Mesenchymal stem cell (in vitro differentiated cells and primary cell): ENCODE results near the gene IFT122.

ENCODE experiments used
- DNase-seq: peaks from one replicate; pipeline ENCODE4 v3.0.0-alpha.2; 2013
- H2AFZ ChIP-seq: one replicate; pipeline ENCODE4 v1.6.1; 2013; ENCODE audit warnings: low read depth, mild to moderate bottlenecking, control low read depth, inconsistent platforms, low read length, moderate library complexity
- H2AK5ac ChIP-seq: 2 replicates; pipeline ENCODE4 v1.6.1; 2013; ENCODE audit warnings: low read length, moderate library complexity, mild to moderate bottlenecking, inconsistent platforms; ENCODE audit not compliant: severe bottlenecking
- H2BK120ac ChIP-seq: one replicate; pipeline ENCODE4 v1.6.1; 2013; ENCODE audit warnings: low read depth, mild to moderate bottlenecking, inconsistent platforms, low read length, moderate library complexity
- H2BK12ac ChIP-seq, 2 experiments: one replicate each; pipeline ENCODE4 v1.6.1; 2013; ENCODE audit warnings: inconsistent platforms in 2 of 2, low read length in 2 of 2, mild to moderate bottlenecking in 2 of 2, moderate library complexity in 2 of 2, control low read depth in 1 of 2
- H2BK15ac ChIP-seq: one replicate; pipeline ENCODE4 v1.6.1; 2013; ENCODE audit warnings: mild to moderate bottlenecking, low read depth, inconsistent platforms; ENCODE audit not compliant: poor library complexity, severe bottlenecking
- H2BK5ac ChIP-seq: 2 replicates; pipeline ENCODE4 v1.6.1; 2013; ENCODE audit warnings: low read depth, mild to moderate bottlenecking, low read length, control low read depth, inconsistent platforms; ENCODE audit not compliant: poor library complexity, severe bottlenecking
- H3K14ac ChIP-seq, 2 experiments: one replicate each; pipeline ENCODE4 v1.6.1; 2013; ENCODE audit warnings: inconsistent platforms in 2 of 2, low read length in 2 of 2, control low read depth in 1 of 2, mild to moderate bottlenecking in 1 of 2, moderate library complexity in 1 of 2
- H3K18ac ChIP-seq, 2 experiments: one replicate each; pipeline ENCODE4 v1.6.1; 2013; ENCODE audit warnings: inconsistent platforms in 2 of 2, low read length in 2 of 2, control low read depth in 1 of 2, low read depth in 1 of 2, mild to moderate bottlenecking in 1 of 2
- H3K23ac ChIP-seq, 2 experiments: one replicate each; pipeline ENCODE4 v1.6.1; 2013; ENCODE audit warnings: inconsistent platforms in 2 of 2, low read length in 2 of 2, mild to moderate bottlenecking in 2 of 2, moderate library complexity in 2 of 2, control low read depth in 1 of 2
- H3K27ac ChIP-seq: 2 replicates; pipeline ENCODE4 v1.5.1; 2013; ENCODE audit warnings: mild to moderate bottlenecking, moderate library complexity, low read length, control low read depth, inconsistent platforms; ENCODE audit not compliant: poor library complexity, severe bottlenecking
- H3K27me3 ChIP-seq, 2 experiments: 2 replicates each; pipeline versions ENCODE4 v1.6.1 to v1.7.0; 2013; ENCODE audit warnings: low read length in 2 of 2, mild to moderate bottlenecking in 2 of 2, moderate library complexity in 2 of 2, control low read depth in 1 of 2, inconsistent platforms in 1 of 2; ENCODE audit not compliant: control insufficient read depth in 1 of 2, insufficient read depth in 1 of 2
- H3K36me3 ChIP-seq, 2 experiments: 2 replicates each; pipeline versions ENCODE4 v1.6.1 to v1.7.0; 2013; ENCODE audit warnings: low read length in 2 of 2, control low read depth in 1 of 2, inconsistent platforms in 1 of 2, low read depth in 1 of 2, mild to moderate bottlenecking in 1 of 2; ENCODE audit not compliant: insufficient read depth in 2 of 2, control insufficient read depth in 1 of 2
- H3K4ac ChIP-seq, 2 experiments: one replicate each; pipeline ENCODE4 v1.6.1; 2013; ENCODE audit warnings: inconsistent platforms in 2 of 2, low read length in 2 of 2, mild to moderate bottlenecking in 2 of 2, moderate library complexity in 2 of 2, control low read depth in 1 of 2, low read depth in 1 of 2
- H3K4me1 ChIP-seq: 2 replicates; pipeline ENCODE4 v1.6.1; 2013; ENCODE audit warnings: low read depth, low read length, control low read depth; ENCODE audit not compliant: control insufficient read depth, insufficient read depth
- H3K4me2 ChIP-seq: 2 replicates; pipeline ENCODE4 v1.6.1; 2013; ENCODE audit warnings: low read length, mild to moderate bottlenecking, inconsistent platforms; ENCODE audit not compliant: poor library complexity, severe bottlenecking
- H3K4me3 ChIP-seq, 2 experiments: 2 replicates each; pipeline versions ENCODE4 v1.5.1 to v1.7.0; 2013; ENCODE audit warnings: low read length in 2 of 2, mild to moderate bottlenecking in 2 of 2, control low read depth in 1 of 2, low read depth in 1 of 2; ENCODE audit not compliant: insufficient read depth in 1 of 2
- H3K79me1 ChIP-seq: replicated peaks from 2 replicates; pipeline ENCODE4 v1.6.1; 2013; ENCODE audit warnings: mild to moderate bottlenecking, control low read depth, low read length, inconsistent platforms; ENCODE audit not compliant: poor library complexity, severe bottlenecking
- H3K9ac ChIP-seq: 2 replicates; pipeline ENCODE4 v1.7.0; 2013; ENCODE audit warnings: mild to moderate bottlenecking, low read length, moderate library complexity
- H3K9me3 ChIP-seq: 2 replicates; pipeline ENCODE4 v1.7.0; 2013; ENCODE audit warnings: mild to moderate bottlenecking, low read length; ENCODE audit not compliant: control insufficient read depth
- H4K8ac ChIP-seq: one replicate; pipeline ENCODE4 v1.6.1; 2013; ENCODE audit warnings: inconsistent platforms, mild to moderate bottlenecking, low read length, moderate library complexity
- H4K91ac ChIP-seq: one replicate; pipeline ENCODE4 v1.6.1; 2013; ENCODE audit warnings: mild to moderate bottlenecking, low read length, inconsistent platforms
- WGBS: methylation state at CpG from one replicate; pipeline ENCODE4 v1.1.7; 2013; ENCODE audit warnings: mixed read lengths; 5-methylcytosine and 5-hydroxymethylcytosine counted together

IFT122 gene

GRCh38 chr3:129518038-129518561 is 78.1 kb downstream of the IFT122 start:
- 89% methylated on average over 8 of the region's 8 CpGs for WGBS
- H3K4me2 ChIP-seq, result no peak overlapping the region
- H2BK15ac ChIP-seq, result no peak overlapping the region
- H3K4ac ChIP-seq, result no peak overlapping the region
- no peak overlapping the region for H2AK5ac ChIP-seq
- no peak overlapping the region for H3K4me3 ChIP-seq
- no peak overlapping the region for H3K9ac ChIP-seq
- H3K27ac ChIP-seq, result no peak overlapping the region
- no peak overlapping the region for H3K23ac ChIP-seq
- H3K27me3 ChIP-seq, result no peaks in the 10 kb centered on the region
- H2AFZ ChIP-seq, result no peak overlapping the region
- H2BK5ac ChIP-seq, result no peak overlapping the region
- no peaks in the 10 kb centered on the region for H3K9me3 ChIP-seq
- H3K18ac ChIP-seq, result no peak overlapping the region
- H2BK120ac ChIP-seq, result no peak overlapping the region
- no peaks in the 10 kb centered on the region for H3K4me1 ChIP-seq
- no peak overlapping the region for H3K14ac ChIP-seq
- peaks cover 21 to 64% of the 10 kb centered on the region in 2 experiments for H3K36me3 ChIP-seq
- H3K79me1 ChIP-seq, result no peaks in the 10 kb centered on the region
- no peak overlapping the region for H4K8ac ChIP-seq
- H2BK12ac ChIP-seq, result no peak overlapping the region
- H4K91ac ChIP-seq, result no peak overlapping the region
- no peak for DNase-seq

GRCh38 chr3:129518581-129518980 is 78.6 kb downstream of the IFT122 start:
- Histone ChIP-seq H3K4me3 (no peak overlapping the region), H2BK120ac (no peak overlapping the region), H3K18ac (no peak overlapping the region), H4K8ac (no peak overlapping the region), H3K79me1 (no peaks in the 10 kb centered on the region), H3K9me3 (no peaks in the 10 kb centered on the region), H4K91ac (no peak overlapping the region), H3K9ac (no peak overlapping the region), H2AFZ (no peak overlapping the region), H2BK5ac (no peak overlapping the region), H3K27ac (no peak overlapping the region), H3K4me2 (no peak overlapping the region), H2BK12ac (no peak overlapping the region), H3K23ac (no peak overlapping the region), H2AK5ac (no peak overlapping the region), H3K14ac (no peak overlapping the region), H3K4me1 (no peaks in the 10 kb centered on the region), H3K4ac (no peak overlapping the region), H3K36me3 (peaks cover 18 to 59% of the 10 kb centered on the region in 2 experiments), H3K27me3 (no peaks in the 10 kb centered on the region), H2BK15ac (no peak overlapping the region)
- no peak for DNase-seq
- 93% methylated on average over 8 of the region's 8 CpGs for WGBS

- no peaks in the 10 kb centered on the region for H3K27me3 ChIP-seq
- no peaks in the 10 kb centered on the region for H3K4me1 ChIP-seq
- no peak overlapping the region for H3K4ac ChIP-seq
- no peak overlapping the region for H3K27ac ChIP-seq
- H3K9ac ChIP-seq, result no peak overlapping the region
- no peak overlapping the region for H2BK120ac ChIP-seq
- WGBS, result 94% methylated on average over 10 of the region's 10 CpGs
- H4K91ac ChIP-seq, result no peak overlapping the region
- no peak overlapping the region for H3K23ac ChIP-seq
- H2BK15ac ChIP-seq, result no peak overlapping the region
- H3K4me3 ChIP-seq, result no peak overlapping the region
- H3K9me3 ChIP-seq, result no peaks in the 10 kb centered on the region
- H3K18ac ChIP-seq, result no peak overlapping the region
- peaks cover 13 to 51% of the 10 kb centered on the region in 2 experiments for H3K36me3 ChIP-seq
- no peak overlapping the region for H3K14ac ChIP-seq
- no peak overlapping the region for H2BK12ac ChIP-seq
- H2BK5ac ChIP-seq, result no peak overlapping the region
- no peak for DNase-seq
- H3K79me1 ChIP-seq, result no peaks in the 10 kb centered on the region
- H2AK5ac ChIP-seq, result no peak overlapping the region
- no peak overlapping the region for H4K8ac ChIP-seq
- no peak overlapping the region for H3K4me2 ChIP-seq
- no peak overlapping the region for H2AFZ ChIP-seq
These were observed 79.4 kb downstream of the IFT122 start for GRCh38 chr3:129519449-129519848.

GRCh38 chr3:129519896-129520715 is 80.1 kb downstream of the IFT122 start:
- Histone ChIP-seq H3K4me2 (no peak overlapping the region), H3K4ac (no peak overlapping the region), H2BK12ac (no peak overlapping the region), H2AK5ac (no peak overlapping the region), H3K79me1 (no peaks in the 10 kb centered on the region), H3K14ac (no peak overlapping the region), H2BK5ac (no peak overlapping the region), H2BK15ac (no peak overlapping the region), H4K8ac (no peak overlapping the region), H2BK120ac (no peak overlapping the region), H2AFZ (no peak overlapping the region), H3K27me3 (no peaks in the 10 kb centered on the region), H3K18ac (no peak overlapping the region), H3K9ac (no peak overlapping the region), H3K9me3 (no peaks in the 10 kb centered on the region), H3K23ac (no peak overlapping the region), H4K91ac (no peak overlapping the region), H3K4me3 (no peak overlapping the region), H3K27ac (no peak overlapping the region), H3K4me1 (peaks cover under 1% of the 10 kb centered on the region), H3K36me3 (peaks cover 13 to 44% of the 10 kb centered on the region in 2 experiments)
- no peak for DNase-seq
- WGBS, result 95% methylated on average over 15 of the region's 15 CpGs
